Calu3 (cell line): ENCODE data around the gene PTGFRN. TPM values are rescaled to one million over a fixed set of nuclear protein-coding genes. Genes with fewer than 3 reads are reported as not detected.

Source experiments
- BruUV-seq: library from RNA; stranded (reverse); fragments of 400-500 nt; replicated peaks from 2 replicates; lab custom pipeline; 2021; lab: Mats Ljungman, UMichigan
- CTCF ChIA-PET: fragments of 300-600 bp; sonication (Branson Sonifier 250); formaldehyde crosslinking; loops from one replicate; lab custom pipeline; 2022; ENCODE audit warnings: antibody characterized with exemption; lab: Charles Lee
- DNase-seq: peaks from one replicate; pipeline ENCODE4 v3.0.0; 2022
- H3K27ac Mint-ChIP-seq: one replicate; pipeline ENCODE4 v1.8.0; 2022; ENCODE audit warnings: mixed read lengths; ENCODE audit not compliant: unreplicated experiment
- H3K27me3 Mint-ChIP-seq: one replicate; pipeline ENCODE4 v1.8.0; 2022; ENCODE audit warnings: mixed read lengths; ENCODE audit not compliant: unreplicated experiment
- H3K36me3 Mint-ChIP-seq: one replicate; pipeline ENCODE4 v1.8.0; 2022; ENCODE audit warnings: mild to moderate bottlenecking, moderate library complexity, mixed read lengths; ENCODE audit not compliant: insufficient read depth, unreplicated experiment
- H3K4me1 Mint-ChIP-seq: one replicate; pipeline ENCODE4 v1.8.0; 2022; ENCODE audit warnings: mild to moderate bottlenecking, low read depth, mixed read lengths; ENCODE audit not compliant: unreplicated experiment
- H3K4me3 Mint-ChIP-seq: one replicate; pipeline ENCODE4 v1.8.0; 2022; ENCODE audit warnings: mild to moderate bottlenecking, low read depth, moderate library complexity, mixed read lengths; ENCODE audit not compliant: unreplicated experiment
- H3K9me3 Mint-ChIP-seq: one replicate; pipeline ENCODE4 v1.8.0; 2022; ENCODE audit warnings: low read depth, mixed read lengths; ENCODE audit not compliant: unreplicated experiment
- intact Hi-C: fragments of 100-400 bp; cut with micrococcal nuclease; formaldehyde crosslinking; loops from one replicate; pipeline ENCODE4 v1.10.0; 2022; ENCODE audit not compliant: unreplicated experiment
- total RNA-seq: library from RNA; stranded (reverse); gene quantifications from 2 replicates; pipeline ENCODE4 v1.2.3, GENCODE V29; 2022
- TF ChIP-seq, protein P1 (sequence below): fragments of 200-600 bp; IDR thresholded peaks from one replicate; pipeline ENCODE4 v1.8.0; 2022; ENCODE audit warnings: antibody characterized with exemption; ENCODE audit not compliant: unreplicated experiment

The PTGFRN gene
- total RNA-seq, 1 experiment from 2014 or later: 44.6 TPM

GRCh38 chr1:117032266-117032665 is 122.5 kb downstream of the PTGFRN start:
- Mint-ChIP-seq H3K4me1 (no peaks in the 10 kb centered on the region), H3K27ac (no peak overlapping the region)
- BruUV-seq: no TSS peak

DNA sequence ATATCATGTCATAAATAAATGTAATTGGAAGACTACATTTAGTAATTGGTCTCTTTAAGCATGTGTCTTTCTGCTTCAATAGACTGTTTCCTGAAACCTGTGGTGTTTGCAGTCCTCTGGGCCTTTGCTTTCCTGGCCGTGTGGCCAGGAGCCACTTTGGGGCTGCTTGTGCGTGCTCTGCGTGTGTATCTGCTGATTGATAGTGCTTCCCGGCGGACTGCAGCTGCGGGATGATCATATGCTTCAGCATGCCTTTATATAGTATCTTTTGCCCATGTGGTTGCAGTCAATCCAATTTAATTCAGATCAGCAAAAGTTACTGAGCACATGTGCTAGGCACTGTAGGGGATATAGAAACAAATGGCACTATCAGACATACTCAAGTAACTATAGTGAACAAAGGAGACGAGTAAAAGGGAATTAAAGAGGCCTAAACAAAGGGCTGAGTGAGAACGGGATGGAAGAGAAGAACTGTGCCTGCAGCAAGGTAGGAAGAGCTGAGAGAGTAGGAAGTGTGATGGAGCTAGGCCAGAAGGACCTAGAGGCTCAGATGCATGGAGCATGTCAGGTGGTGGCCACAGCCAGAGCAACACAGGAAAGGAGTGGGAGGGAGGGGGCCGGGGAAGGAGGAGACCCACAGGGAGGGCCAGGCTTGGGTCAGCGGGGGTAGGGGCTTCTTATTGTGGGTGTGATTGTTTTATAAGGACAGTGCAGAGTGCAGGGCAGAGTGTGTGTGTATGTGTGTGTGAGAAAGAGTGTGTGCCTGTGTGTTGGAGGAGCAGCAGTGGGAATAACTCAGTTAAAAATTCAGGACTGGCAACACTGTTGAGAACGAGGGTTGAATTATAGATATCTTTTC is 123.2 kb downstream of the PTGFRN start:
- intact Hi-C loops: no loop called here
- H3K9me3 Mint-ChIP-seq: no peaks in the 10 kb centered on the region
- no peak overlapping the region for H3K4me3 Mint-ChIP-seq

More at GRCh38 chr1:117032266-117032665, 122.5 kb downstream of the PTGFRN start:
- CTCF ChIA-PET: no interaction called here
- H3K27me3 Mint-ChIP-seq: no peaks in the 10 kb centered on the region
- no peak overlapping the region for H3K4me3 Mint-ChIP-seq
- no peaks in the 10 kb centered on the region for H3K9me3 Mint-ChIP-seq
- DNase-seq: no peak
- TF ChIP-seq, protein P1, sequence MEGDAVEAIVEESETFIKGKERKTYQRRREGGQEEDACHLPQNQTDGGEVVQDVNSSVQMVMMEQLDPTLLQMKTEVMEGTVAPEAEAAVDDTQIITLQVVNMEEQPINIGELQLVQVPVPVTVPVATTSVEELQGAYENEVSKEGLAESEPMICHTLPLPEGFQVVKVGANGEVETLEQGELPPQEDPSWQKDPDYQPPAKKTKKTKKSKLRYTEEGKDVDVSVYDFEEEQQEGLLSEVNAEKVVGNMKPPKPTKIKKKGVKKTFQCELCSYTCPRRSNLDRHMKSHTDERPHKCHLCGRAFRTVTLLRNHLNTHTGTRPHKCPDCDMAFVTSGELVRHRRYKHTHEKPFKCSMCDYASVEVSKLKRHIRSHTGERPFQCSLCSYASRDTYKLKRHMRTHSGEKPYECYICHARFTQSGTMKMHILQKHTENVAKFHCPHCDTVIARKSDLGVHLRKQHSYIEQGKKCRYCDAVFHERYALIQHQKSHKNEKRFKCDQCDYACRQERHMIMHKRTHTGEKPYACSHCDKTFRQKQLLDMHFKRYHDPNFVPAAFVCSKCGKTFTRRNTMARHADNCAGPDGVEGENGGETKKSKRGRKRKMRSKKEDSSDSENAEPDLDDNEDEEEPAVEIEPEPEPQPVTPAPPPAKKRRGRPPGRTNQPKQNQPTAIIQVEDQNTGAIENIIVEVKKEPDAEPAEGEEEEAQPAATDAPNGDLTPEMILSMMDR: no peak
- intact Hi-C loops: no loop called here
- H3K36me3 Mint-ChIP-seq: no peaks in the 10 kb centered on the region

DNA sequence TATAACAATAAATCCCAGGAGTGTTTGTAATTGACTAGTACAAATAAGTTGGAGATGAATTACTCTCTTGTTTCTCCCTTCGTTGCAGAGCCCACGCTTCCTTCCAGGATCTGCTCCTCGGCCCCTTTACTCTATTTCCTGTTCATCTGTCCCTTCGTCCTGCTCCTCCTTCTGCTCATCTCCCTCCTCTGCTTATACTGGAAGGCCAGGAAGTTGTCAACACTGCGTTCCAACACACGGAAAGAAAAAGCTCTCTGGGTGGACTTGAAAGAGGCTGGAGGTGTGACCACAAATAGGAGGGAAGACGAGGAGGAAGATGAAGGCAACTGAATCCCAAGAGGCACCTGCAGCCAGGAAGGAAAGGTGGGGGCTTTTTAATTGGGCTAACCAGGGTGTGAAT is 124.1 kb downstream of the PTGFRN start:
- Mint-ChIP-seq H3K4me3 (no peak overlapping the region), H3K27me3 (no peaks in the 10 kb centered on the region), H3K36me3 (no peaks in the 10 kb centered on the region), H3K9me3 (no peaks in the 10 kb centered on the region), H3K27ac (no peak overlapping the region), H3K4me1 (no peaks in the 10 kb centered on the region)
- intact Hi-C loops: no loop called here
- no peak for DNase-seq
- CTCF ChIA-PET: no interaction called here
- BruUV-seq: no TSS peak
- TF ChIP-seq, protein P1: no peak

More for the DNA sequence above, 123.2 kb downstream of the PTGFRN start:
- Mint-ChIP-seq H3K4me1 (no peaks in the 10 kb centered on the region), H3K27me3 (no peaks in the 10 kb centered on the region), H3K27ac (no peak overlapping the region), H3K36me3 (no peaks in the 10 kb centered on the region)
- no TSS peak for BruUV-seq
- no peak for DNase-seq
- TF ChIP-seq, protein P1: no peak
- CTCF ChIA-PET: no interaction called here

GRCh38 chr1:117034791-117035290 is 125.1 kb downstream of the PTGFRN start:
- H3K9me3 Mint-ChIP-seq: no peaks in the 10 kb centered on the region
- BruUV-seq: no TSS peak
- TF ChIP-seq, protein P1: no peak
- H3K4me1 Mint-ChIP-seq: no peaks in the 10 kb centered on the region
- H3K4me3 Mint-ChIP-seq: no peak overlapping the region
- no peak for DNase-seq
- H3K27me3 Mint-ChIP-seq: no peaks in the 10 kb centered on the region
- CTCF ChIA-PET: no interaction called here
- intact Hi-C loops: no loop called here
- no peaks in the 10 kb centered on the region for H3K36me3 Mint-ChIP-seq
- no peak overlapping the region for H3K27ac Mint-ChIP-seq
